GM19239 (cell line): ENCODE data around the gene HOXA13.

Experiments
- DNase-seq: peaks from one replicate; pipeline ENCODE4 v3.0.0; 2011; ENCODE audit warnings: low spot score; ENCODE audit not compliant: insufficient read length
- FAIRE-seq: peaks from 2 replicates; lab custom pipeline; 2011; peaks lifted over from hg19 to GRCh38; lab: Jason Lieb, UNC

The HOXA13 gene

DNA sequence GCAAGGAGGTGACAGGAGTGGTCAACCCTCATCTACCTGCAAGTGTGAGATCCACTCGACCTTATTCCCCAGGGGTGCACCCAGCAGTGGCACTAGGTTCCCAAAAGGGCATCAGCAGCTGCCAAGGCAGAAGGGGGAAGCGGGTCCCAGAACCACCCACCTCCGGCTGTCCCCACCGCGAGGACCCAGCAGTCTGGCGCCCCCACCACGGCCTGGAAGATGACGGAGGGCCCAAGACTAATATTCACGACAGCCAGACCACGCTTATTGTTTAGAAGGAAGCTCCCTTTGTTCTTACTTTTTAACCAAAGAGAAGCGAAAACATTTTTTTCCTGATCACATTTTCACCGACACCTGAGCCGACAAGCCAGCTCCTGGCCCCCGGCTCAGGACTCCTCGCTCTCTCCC lies 39.1 kb upstream of the HOXA13 start:
- DNase-seq = no peak
- no peak for FAIRE-seq

GRCh38 chr7:27237735-27238334 lies 37.9 kb upstream of the HOXA13 start:
- DNase-seq = no peak
- FAIRE-seq = no peak

- no peak for DNase-seq
- no peak for FAIRE-seq
Measured at GRCh38 chr7:27235387-27236311, 35.8 kb upstream of the HOXA13 start.

DNA sequence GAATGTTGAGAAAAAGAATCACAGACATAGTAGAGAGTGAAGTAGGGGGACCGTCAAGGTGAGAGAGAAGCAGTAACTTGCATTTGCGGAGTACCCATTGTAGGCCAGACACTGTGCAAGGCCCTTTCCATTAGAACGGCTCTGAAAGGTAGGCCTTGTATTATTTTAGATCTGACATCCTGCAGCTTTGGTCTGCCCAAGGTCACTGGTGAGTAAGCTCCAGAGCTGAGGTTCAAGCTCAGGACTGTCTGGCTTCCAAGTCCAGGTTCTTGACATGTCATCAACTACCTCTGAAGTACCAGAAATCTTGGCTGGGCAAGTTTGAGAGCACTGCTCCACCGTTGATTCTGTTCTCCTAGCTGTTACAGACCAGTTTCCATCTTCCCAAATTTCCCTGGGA lies 29.6 kb upstream of the HOXA13 start:
- DNase-seq (no peak), FAIRE-seq (no peak)

DNA sequence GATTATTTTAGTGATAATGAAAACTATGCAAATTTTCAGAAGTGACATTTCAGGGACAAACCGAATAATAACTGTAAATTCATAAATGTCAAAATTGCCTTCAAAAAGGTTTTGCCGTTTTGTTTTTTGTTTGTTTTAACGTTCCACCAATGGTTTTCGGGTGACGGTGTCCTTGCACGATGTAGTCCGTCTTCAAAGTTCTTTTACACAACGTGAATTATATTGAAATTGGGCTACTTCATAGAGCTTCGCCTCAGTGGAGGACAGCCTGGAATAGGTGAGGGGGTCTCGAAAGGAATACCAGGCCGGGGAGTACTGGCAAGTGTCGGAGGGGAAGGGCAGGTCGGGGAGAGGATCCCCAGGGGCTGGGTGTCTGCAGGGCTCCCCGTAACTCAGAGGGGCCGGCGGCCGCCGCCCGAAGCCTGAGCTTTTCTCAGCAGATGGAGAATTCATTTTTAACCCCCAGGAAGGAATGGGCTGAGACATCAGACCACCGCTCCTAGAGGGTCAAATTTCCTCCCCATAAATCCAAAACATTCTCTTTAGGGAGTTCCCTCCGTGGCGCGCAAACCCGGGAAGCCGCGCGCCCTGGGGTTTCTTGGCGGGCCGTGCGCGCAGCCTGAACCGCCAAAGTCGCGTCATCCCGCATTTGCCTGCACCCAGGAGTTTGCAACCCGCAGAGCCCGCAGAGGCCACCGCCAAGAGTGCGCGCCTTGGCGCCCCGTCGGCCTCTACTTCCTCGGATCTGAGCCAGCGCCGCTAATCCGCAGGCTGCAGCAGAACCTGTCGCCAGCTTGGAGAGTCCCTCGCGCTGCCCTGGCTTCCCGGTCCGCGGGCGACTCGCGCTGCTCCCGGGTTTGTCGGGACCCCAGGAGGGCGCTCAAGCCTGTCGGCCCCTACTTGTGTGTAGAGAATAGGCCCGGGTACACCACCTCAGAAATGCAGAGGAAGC lies 25.4 kb upstream of the HOXA13 start:
- no peak for DNase-seq
- no peak for FAIRE-seq

DNA sequence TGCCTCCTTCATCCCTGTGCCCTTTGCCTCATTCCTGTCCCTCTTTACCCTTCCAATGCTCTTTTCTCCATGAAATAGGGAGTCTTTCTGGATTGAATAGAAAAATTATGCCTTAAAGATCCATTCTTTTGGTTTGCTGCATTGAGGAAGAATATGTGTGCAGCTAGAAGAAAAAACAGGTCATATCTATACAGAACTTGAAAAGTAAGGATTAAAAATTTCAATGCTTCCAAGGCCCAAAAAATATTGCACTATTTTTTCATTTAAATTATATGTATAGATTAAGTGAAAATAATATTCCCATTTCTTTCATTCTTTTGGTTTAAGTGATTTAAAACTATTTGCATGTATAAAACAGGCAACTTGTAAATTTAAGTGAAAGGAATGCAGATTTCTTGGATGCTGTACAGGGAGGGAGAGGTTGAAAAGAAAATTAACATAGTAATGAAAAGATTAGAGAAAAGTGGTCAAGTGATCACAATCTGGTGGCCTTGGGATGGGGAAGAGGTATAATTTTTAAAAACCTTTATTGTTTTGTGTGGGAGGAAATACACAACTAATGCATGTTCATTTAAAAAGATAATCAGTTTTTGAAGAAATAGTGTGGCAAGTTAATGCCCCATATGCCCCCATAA lies 24.2 kb upstream of the HOXA13 start:
- FAIRE-seq = no peak
- DNase-seq = no peak

DNA sequence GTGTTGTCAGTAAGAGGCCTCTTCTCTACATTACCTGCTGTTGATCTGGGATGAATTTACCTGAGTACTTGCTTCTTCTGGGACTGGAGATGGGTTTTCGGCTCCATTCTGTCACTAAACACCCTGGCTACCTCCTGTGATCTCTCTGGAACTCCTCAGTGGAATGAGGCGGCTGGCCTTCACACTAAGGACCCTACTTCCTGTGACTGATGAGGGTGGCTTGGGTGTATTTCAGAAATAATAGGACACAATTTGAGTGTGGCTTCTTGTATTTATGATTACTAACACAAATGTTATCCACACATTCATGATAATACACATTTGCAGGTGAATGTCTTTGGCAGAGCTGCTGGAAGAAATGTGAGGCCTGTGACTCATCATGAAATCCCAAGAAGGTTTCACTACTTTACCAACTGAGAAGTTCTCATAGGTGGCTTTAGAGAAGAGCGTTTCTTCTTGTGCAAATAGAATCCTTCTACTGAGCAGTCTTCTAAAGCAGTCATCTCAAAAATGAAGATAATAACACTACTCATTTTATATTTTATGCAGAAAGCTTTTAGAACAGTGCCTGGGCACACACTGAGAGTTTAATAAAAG lies 21.4 kb upstream of the HOXA13 start:
- DNase-seq (no peak), FAIRE-seq (no peak)

DNA sequence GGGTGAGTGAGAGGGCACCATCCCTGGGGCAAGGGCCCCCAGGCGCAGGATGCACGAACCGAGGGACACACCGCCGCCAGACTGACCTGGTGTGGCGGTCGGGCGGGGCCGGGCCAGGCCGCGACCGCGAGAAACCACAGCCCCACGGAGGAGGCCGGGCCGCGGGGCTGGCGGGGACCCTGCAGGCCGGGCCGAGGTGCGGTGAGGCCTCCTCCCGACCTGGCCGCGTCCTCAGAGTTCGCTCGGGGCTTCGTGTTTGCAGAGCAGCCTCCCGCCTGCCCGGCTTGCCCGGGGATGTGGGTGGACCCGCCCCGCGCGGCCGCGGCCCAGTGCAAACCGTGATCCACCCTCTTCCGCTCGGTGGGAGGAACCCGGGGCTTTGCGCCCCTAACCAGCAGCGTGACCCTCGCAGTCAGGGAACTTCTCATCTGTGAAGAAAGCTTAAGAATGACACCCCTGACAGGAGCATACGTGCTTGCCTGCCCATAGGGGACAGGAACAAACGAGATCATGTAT lies 20.6 kb upstream of the HOXA13 start:
- FAIRE-seq = no peak
- DNase-seq = no peak

DNA sequence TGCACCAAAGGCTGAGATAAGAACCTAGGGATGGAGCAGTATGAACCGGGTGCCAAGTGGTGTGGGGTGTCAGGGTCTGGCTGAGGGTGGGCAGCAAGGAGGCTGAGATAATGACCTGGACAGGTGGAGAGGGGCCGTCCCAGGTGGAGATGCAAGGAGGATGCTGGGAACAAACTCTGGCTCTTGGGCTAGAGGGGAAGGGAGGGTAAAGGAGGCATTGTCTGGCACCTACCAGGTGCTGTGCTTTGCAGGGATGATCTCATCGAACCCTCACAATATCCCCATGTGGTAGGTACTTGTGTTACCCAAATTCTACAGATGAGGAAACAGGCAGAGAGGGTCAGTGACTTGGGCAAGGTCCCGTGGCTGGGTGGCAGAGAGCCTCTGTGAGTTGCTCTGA lies 19.9 kb upstream of the HOXA13 start:
- DNase-seq = no peak
- FAIRE-seq = no peak

- DNase-seq = no peak
- FAIRE-seq = no peak
Measured at GRCh38 chr7:27217951-27218350, 18.1 kb upstream of the HOXA13 start.

GRCh38 chr7:27215356-27215755 lies 15.5 kb upstream of the HOXA13 start:
- no peak for DNase-seq
- no peak for FAIRE-seq

DNA sequence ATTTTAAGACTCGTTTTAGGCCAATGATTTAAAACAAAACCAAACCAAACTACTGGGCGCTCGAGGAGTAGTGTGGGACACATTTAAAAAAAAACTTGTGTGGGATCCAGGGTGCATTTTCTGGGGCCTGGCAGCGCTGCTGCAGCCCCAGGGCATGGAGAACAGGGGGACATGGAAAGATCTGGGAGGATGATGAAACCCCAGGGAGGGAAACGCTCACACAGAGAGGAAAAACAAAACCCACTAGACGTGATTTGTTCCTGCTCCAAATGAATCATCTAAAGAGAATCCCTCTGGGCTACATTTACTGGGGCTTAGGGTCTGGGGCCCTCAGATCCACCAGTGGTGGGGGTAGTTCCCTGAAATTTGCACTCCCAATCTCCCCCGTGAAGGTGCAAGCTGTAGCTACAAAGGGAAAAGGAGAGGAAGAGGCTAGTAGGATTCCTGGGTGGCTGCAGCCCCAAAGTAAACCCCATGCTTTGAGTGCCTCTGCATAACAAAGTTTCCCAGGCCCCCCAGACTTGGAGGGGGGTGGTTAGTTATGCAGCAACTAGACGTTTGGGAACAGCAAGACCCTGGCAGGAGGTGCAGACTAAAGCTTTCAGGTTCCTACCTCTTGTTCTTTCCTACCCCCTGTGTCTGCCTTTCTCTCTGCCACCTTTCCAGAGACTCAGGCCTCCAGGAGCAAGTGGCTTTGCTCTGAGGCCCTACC lies 14.5 kb upstream of the HOXA13 start:
- DNase-seq (no peak), FAIRE-seq (no peak)

- DNase-seq (no peak), FAIRE-seq (no peak)
Measured at GRCh38 chr7:27213433-27214238, 13.7 kb upstream of the HOXA13 start.

GRCh38 chr7:27212497-27213432 lies 12.9 kb upstream of the HOXA13 start:
- FAIRE-seq = no peak

DNA sequence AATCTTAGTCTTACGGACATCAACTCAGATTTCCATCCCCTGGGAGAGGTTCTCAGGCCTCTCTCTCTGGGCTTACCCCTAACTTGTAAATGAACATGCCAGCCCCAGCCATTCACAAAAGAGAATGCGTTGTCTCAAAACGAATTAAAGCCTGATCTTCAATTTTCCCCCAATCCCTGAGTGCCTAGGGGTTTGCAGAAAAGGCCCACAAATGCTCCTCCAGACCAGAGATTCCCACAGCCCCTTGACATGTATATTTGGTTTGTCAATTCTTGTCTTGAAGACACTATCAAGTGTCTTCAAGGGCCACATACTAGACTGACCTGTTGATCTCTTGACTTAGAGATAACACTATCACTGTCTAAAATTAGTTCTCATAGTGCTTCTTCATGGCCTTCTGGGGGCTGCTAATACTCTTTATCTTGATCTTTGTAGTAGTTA lies 11.9 kb upstream of the HOXA13 start:
- DNase-seq (no peak), FAIRE-seq (no peak)

More at GRCh38 chr7:27212497-27213432, 12.9 kb upstream of the HOXA13 start:
- DNase-seq = no peak

DNA sequence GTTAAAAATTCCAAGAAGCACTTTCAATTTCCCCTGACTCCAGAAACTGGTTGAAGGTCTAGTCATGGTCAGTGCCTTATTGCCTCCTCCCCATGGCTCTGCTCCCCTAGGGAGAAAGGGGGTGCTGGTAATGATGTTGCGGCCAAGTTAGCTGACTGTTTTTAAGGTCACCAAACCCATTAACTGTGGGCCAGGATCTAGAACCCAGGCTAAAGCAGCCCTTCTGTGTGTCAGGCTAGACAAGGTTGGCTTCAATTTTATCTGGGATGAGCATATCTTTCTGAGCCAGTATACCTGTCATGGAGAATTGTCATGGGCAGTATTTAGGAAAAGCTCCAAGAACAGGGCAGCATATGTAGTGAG lies 11.2 kb upstream of the HOXA13 start:
- DNase-seq (no peak), FAIRE-seq (no peak)

DNA sequence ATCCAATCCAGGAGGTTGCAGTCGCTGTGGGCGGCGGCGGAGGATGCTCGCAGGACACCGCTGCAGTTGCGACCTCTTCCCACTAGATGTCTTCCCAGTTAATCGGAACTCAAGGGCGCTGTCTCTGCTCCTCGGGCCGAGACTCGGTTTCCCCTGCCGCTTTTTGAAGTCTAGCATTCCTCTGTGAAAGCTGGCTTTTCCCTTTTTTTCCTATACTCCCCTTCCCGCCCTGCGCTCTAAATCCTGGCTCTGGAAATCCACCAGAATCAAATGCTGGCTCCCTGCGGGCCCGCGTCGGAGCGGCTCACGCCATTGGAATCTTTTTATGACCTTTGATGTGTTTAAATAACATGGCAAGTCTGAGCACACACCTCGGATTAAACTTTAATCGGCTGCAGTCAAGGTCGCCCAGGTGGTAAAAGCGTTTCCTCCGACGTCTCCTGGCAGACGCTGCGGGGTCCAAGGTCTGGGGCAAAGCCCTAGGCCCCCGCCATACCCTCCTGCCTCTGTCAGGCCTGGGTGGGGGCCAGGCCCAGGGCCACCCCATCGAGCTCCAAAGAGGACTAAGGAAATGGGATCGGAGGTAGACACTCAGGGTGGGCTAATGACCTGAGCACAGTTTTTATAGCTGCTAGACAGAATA lies 10.7 kb upstream of the HOXA13 start:
- peak; percentile 56 for FAIRE-seq
- peak; percentile 73 for DNase-seq
